Epidermal melanocyte (primary cell): ENCODE measurements around the gene MAP3K20.
"Not testable (repeated sequence)": the region's sequence is repeated elsewhere in the genome, so short reads cannot be mapped to it uniquely, and the experiment has no call there.

Source experiments
- DNase-seq: peaks from one replicate; pipeline ENCODE4 v3.0.0; 2011; ENCODE audit warnings: low spot score; ENCODE audit not compliant: insufficient read length

MAP3K20 gene

DNA sequence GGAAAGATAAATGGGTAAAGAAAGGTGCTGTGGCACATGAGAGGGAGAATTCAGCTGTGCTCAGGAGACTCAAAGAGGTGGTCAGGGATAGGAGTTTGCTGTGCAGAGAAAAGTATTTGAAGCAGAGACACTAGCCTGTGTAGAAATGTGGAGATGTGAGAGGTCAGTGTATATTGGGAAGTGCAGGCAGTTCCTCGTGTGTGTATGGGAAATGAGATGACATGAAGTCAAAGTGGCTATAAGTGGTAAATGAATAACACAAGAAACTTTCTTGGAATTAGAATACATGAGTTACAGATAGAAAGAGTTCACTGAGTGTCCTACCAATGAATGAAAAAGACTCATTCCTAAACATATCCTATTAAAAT, 11.6 kb downstream of the MAP3K20 start:
- no peak for DNase-seq

DNA sequence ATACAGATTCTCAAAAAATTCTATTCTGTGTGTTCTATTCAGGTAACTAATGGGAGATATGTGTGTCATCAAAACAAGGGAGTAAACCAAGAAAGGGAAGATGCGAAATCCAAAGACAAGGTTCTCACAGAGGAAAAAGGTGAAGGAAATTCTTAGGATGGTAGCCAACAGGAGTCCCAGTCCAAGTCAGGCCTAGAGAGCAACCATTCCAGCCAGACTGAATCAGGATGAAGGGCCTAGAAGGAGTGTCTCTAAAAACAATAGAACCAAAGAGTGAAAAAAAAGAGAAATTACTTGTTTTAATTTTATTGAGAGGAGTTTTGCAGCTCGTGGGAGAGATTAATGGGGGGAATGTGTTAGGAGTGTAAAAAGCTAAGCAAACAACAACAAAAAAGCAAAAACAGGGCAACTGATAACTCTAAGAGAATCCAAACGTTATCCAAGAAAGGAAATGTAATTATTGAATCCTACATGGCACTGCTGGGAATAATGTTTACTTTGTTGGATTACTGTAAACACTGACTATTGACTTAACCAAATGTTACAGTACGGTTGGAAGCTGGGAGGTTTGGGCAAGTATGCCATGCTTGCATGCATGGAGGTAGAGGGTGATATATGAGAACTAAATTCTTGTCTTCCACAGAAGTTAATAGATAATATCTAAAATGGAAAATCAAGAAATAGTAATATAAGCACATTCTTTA, 12.3 kb downstream of the MAP3K20 start:
- no peak for DNase-seq

DNA sequence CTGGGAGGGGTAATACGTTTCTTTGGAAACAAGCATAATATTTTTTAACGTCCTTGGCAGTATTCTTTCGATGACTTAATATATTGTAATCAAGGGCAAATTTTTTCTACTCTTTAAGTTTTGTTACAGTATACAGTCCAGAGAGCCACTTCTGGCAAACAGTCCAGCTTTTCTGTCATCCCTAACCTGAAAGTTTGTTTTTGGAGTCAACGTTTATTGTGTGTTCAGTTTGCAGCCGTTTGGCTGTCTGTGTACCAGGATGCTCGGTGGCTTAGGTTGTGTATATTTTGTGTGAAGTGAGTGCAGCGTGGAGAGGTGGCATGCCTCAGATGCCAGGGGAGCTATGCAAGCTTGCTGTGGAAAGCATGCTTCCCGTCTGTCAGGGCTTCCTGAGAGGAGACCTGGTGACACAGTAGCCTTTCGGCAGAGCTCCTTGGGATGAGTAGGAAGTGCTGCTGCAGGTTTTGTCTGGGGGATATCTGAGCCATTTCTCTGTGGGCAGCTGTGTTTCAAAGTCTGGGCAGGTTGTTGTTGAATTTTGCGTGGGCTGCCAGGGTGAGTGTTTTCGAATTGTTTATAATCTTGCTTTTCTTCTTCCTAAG, 14.7 kb downstream of the MAP3K20 start:
- no peak for DNase-seq

DNA sequence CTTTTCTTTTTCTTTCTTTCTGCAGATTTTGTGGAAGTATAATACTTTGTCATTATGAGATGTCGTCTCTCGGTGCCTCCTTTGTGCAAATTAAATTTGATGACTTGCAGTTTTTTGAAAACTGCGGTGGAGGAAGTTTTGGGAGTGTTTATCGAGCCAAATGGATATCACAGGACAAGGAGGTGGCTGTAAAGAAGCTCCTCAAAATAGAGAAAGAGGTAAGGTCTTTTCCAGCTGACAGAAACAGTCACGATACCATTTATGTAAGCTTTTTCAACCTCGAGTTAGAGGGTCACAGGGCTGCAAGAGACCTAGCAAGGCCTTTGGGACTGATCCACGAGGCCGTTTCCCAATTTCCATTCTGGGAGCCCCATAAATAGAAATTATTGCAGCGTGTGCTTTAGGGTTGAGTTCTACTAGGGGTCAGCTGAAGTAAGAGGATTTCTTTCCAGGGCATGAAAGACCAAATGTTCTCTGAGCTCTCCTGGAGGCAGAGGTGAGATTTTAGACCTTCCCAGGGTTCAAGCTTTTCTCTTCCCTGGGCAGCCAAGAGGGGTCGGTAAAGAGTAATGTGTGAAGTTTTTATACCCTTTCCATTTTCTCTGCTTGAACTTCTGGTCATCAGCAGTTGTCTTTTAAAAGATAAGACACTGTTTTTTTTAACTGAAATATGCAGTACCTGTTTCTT, 15.5 kb downstream of the MAP3K20 start:
- no peak for DNase-seq

DNA sequence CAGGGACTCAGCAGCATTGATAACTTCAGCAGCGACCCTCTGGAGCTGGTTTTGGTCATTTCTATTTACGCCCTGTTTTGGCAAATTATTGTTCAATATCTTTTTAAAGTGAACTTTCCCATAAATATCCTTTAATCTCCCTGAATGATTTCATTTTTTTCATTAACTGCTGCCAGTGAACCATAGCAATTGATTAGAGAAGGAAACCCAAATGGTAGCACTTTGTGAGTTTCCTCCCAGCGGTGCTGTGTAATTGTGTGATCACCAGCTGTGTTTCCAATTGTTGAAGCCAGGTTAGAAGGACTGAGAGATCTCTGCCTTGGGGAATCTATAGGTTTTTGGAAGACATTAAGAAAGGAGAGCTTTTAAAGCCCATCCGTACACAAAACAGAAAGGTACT, 16.3 kb downstream of the MAP3K20 start:
- no peak for DNase-seq

DNA sequence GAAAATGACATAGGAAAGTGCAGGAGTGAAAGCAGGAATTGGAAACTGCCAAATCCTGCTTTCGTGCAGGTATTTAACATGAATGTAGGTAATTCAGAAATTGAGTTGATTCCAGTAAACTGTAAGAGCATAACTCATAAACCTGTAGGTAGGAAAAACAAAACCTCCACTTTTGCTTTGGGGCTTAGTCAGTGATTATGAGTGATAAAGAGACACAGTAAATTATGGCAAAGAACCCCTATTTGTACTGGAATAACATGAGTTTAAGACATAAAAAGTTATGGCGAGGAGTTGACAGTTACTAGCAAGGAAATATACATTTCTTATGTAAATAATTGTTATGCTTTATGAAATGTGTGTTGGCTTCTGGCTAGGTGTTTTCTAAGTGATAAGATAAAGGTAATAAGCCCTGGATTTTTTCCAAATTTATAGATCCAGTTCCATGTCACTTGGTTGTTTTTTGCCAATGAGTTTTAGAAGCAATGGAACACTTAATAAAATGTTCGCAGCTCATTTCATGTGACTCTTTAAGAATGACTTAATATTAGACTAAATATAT, 17.3 kb downstream of the MAP3K20 start:
- no peak for DNase-seq

DNA sequence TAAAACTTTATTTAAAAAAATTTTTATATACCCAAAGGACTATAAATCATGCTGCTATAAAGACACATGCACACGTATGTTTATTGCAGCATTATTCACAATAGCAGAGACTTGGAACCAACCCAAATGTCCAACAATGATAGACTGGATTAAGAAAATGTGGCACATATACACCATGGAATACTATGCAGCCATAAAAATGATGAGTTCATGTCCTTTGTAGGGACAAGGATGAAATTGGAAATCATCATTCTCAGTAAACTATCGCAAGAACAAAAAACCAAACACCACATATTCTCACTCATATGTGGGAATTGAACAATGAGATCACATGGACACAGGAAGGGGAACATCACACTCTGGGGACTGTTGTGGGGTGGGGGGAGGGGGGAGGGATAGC, 18.0 kb downstream of the MAP3K20 start:
- not testable (repeated sequence) for DNase-seq

DNA sequence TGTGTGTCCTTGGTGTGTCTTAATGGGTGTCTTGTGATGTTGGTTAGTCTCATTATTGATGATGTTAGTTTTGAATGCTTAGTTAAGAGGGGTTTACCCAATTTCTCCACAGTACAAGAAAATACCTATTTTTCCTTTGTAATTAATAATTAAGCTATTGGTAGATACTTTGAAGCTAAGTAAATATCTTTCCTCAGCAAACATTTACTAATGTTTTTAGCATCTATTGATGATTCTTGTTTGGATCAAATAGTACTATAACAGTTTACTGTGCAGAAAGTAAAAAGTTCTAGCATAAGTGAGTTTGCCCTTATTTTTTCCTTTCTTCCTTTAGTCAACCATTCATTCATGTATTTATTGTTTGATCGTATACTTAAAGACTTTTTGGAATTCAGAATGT, 19.1 kb downstream of the MAP3K20 start:
- DNase-seq: no peak

DNA sequence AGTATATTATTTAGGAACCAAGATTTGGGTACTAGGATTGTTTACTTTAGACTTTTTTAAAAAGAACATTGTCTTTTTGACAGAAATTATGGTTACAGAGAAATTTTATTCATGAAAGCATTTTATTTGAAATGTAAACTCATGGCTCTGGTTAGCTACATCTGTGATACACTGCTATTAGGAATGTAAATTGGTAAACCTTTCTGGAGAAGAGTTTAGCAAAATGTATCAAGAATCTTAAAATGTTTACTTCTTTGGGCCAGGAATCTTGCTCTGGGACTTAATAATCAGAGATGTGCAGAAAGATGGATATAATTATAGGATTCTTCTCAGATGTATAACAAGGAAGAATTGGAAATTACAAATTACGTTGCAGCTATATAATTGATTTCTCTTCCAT, 19.7 kb downstream of the MAP3K20 start:
- no peak for DNase-seq

DNA sequence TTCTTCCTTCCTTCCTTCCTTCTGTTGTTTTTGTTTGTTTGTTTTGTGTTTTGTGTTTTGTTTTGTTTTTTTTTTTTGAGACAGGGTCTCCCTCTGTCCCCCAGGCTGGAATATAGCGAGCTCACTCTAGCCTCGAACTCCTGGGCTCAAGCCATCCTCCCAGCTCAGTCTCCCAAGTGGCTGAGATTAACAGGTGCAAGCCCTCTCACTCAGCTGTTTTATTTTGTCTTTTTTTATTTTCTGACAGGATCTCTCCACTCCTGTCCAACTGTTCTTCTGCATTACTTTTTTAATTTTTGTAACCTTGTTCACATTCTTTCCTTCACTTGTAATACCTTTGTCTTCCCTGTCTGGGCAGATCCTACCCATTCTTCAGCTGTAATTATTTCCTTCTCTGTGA, 23.6 kb downstream of the MAP3K20 start:
- no peak for DNase-seq

DNA sequence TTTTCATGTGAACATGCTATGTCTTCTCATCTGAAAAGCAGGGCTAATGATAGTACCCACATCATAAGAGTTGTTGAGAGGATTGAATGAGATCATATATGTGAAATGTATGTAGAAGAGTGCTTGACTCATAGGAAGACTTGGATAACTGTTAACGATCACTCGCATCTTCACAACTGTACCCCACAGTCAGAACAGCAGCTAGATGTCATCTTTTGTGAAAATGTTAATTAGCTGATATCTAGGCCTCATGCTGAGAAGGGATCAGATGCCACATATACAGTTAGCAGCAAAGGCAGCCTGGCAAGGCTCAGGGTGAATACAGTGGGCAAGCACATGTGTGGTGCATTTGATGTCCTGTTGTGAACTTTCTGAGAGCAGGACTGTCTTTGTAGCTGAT, 24.2 kb downstream of the MAP3K20 start:
- DNase-seq: no peak

DNA sequence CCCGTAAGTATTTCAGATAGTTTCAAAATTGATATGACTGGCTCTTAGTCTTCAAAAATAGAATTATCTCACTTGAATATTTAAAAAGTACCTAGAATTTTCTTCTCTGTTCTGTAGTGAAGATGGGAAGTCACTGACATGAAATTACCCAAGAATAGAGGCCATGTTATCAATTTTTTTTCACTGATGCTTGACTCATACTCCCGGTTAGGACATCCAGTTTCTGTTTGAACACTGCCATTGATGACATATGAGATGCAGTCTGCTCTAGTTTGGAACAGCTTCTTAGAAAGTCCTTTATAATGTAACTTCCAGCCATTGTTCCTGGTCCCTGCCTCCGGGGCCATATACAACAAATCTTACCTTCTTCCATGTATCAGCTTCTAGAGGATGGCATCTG, 26.0 kb downstream of the MAP3K20 start:
- DNase-seq: no peak

DNA sequence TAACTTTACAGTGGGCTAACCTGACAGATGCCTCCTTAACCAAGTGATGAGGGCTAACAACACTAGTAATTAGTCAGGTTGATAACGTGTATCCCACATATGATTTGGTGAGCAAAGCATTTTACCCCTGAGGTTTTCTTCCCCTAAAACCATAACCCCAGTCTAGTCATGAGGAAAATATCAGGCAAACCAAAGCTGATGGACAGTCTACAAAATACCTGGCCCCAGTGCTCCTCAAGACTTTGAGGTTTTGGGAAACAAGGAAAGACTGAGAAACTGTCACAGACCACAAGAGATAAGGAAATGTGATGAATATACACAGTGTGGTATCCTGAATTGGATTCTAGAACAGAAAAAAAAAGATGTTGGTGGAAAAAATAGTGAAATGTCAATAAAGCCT, 28.5 kb downstream of the MAP3K20 start:
- no peak for DNase-seq

DNA sequence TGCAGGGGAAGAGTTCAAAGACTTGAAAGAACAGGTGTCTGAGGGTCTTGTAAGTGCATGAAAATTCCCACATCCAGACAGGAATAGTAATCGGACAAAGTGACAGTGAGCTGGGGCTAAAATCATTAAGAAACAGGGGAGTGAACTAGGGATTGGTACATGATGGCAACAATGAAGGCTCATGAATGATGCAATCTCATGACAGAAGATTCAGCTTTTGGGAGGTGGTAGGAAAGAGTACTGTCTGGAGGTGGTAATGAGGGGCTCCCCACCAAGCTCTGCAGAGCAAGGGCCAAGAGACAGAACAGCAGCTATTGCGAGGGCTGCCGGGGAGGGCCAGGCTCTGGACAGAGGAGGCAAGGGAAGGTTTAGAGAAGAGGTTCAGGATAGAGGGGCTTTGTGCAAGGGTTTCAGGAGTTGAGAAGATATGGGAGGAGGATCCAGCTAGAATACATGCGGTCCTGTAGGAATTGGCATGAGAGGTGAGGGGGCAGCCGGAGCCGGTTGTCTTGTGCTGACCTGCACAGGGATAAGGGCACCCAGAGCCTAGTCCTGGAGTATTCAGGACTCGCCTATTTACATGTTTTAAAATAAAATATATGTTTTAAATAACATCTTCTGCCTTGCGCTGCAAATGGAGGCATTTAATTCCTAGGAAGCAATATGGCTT, 31.4 kb downstream of the MAP3K20 start:
- no peak for DNase-seq

DNA sequence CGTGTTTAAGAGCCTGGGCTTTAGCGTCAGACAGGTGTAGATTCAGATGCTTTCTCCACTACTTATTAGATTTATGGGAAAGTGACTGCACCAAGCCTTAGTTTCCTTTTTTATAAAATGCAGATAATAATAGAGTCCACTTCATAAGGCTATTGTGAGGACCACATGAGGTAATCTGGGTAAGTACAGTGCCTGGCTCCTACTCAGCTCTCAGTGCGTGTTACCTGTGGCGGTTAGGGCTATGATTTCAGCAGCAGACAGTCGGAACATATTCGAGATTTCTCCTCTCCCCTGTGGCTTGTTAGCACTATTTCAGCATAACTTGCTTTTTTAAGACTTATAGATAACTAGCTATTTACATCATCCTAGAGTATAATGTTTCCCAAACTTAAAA, 32.0 kb downstream of the MAP3K20 start:
- no peak for DNase-seq

DNA sequence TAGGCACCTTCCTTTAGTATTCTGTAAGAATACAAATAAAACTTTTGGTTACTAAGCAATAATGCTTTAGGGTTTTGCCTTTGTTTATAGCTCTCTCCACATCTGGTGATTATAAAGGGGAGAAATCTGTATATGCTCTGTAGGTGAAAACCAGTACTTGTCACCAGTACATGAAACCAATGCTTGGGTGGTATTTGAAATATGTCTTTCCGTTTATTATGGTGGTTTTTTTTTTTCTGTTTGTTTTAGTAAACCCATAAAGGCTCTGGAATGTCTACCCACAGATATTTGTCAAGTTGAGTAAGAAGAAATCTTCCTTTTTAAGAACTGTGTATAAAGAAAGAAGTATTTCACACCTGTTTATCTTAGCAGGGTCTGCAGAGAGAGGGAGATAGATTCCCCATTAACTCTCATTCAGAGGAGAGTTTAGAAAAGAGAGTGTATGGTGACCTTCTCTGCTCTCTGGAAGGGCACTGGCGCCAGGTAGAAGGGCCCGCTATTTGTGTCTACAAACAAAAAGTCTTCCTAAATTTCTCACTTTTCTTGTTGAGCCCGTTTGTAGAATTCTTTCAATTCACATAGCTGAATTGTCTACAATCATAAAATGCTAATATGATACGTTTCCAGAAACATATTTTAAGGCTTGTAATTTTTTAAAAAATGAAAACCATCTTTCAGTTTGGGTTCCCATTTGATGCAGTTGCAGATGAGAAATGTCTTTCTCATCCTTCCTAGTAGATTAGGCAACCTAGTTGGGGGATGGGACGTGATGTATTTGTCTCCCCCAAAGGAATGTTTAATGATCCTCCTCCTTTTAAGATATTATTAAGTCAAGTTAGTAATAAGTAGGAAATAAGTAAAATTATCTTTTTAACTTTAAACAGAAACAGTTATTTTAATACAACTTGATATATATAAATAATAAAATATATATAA, 33.9 kb downstream of the MAP3K20 start:
- no peak for DNase-seq

DNA sequence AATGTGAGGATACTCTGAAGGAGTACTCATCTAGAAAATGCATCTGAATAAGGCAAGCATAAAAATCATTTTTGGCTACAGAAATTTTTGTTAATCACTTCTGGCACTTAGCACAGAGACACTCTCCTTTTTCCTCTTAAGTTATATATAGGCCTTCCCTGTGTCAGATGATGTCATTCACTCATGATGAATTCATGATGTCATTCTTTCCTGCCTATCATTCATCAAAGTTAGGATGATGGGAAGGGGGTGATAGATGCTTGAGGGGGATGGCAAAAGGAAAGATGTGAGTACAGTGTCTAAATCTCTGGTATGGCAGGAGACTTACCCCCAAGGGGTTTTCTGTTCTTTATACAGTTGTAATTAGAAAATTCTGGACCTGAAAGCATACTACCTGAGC, 42.0 kb downstream of the MAP3K20 start:
- no peak for DNase-seq

DNA sequence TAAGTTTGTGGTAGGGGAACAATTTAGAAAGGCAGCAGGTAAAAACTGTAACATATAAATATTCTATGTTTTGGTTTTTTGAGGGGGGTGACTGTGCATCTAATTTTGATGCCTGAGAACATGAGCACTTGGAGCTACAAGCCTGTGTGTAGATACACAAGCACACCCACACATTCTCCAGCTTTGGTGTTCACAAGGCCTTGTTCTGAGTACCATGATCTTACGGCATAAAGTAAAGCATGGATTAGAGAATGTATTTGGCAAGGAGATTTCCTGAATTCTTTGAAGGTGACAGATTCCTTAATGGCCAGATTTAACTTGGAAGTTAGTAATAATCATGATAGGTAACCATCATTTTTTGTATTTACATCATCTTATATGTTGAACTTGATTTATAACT, 42.7 kb downstream of the MAP3K20 start:
- no peak for DNase-seq

DNA sequence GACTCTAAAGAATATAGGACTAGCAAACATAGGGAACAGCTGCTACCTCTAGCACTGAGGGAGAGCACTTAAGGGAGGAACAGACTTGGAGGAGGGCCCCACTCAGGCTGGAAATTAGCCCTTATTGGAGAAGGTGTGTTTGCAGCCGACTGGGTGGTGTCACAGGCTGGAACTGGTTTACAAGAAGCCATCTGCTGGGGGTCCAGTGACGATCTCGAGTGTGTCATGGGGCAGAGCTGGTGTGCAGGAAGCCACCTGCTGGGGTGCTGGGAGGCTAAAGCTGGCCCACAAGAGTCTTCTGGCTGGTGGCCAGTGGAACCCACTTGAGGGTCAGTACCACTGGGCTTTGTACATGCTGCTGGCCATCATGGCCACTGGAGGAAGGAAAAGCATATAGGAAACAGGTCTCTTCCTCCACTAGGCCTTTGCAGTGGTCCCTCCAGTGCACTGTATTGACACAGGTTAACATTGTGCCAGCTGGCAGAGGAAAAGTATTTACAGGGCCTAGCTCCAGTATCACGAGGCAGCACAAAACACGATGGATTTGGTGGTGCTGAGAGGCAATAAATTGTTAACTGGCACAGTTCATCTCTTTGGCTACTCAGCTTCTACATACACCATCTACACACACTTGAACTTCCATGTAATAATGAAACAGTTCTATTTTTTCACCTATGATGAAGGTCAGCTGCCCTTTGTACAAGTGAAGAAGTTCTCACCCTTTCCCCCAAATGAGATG, 43.6 kb downstream of the MAP3K20 start:
- DNase-seq: no peak

DNA sequence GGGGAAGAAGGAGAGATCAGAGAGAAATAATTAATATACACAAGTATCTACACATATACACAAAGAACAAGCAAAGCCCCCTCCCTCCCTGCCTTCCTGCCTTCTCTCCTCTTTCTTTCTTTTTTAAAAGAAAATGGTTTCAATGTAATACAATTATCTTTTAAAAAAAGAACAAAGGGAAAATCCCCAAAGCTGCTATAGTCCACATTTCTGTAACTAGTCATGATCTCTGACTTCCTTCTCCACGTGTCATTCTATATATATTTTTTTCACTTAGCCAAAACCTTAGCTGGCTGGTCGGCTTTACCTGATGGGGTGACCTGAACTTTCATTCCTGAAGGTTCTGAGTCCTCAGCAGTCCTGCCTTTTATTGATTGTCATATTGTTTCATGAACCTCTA, 44.3 kb downstream of the MAP3K20 start:
- DNase-seq: no peak
